Measurements from ENCODE around the gene HCRTR2.
"Not testable (repeated sequence)": the region's sequence is repeated elsewhere in the genome, so short reads cannot be mapped to it uniquely, and the experiment has no call there.

The HCRTR2 gene

DNA sequence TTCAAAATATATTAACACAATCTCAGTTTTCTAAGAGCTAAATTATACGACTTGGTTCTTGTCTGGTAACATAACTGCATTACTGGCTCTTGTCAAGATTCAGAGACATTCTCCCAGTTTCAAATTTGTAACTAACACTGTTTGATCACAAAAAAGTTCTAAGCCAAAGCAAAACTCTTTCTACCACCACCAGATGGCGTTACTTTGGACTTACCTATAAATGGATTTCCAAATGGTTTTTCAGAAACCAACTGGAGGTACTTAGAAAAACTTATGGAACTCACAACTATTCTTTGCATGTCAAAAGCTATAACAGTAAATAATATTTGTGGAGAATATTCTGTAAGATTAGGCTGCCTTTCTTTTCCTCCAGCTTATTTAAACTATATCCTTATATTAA lies 118.8 kb downstream of the HCRTR2 start:
- peak; percentile 10 for DNase-seq (ENCODE audit: extremely low spot score)
- CTCF ChIA-PET = interaction anchor here (0.6 to 1.0 kb wide), 2 partner anchors 15 to 655 kb away, joined by 3 read pairs; no protein-coding TSS in a partner anchor

DNA sequence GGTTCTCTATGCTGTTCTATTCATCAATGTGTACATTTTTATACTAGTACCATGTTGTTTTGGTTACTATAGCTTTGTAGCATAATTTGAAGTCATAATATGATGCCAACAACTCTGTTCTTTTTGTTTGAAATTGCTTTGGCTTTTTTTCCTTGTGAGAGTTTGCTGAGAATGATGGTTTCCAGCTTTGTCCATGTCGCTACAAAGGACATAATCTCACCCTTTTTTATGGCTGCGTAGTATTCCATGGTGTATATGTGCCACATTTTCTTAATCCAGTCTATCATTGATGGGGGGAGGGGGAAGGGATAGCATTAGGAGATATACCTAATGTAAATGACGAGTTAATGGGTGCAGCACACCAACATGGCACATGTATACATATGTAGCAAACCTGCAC lies 122.9 kb downstream of the HCRTR2 start:
- DNase-seq (ENCODE audit: extremely low spot score); CTCF ChIA-PET; POLR2A ChIA-PET: not testable (repeated sequence)

More for the DNA sequence above, 118.8 kb downstream of the HCRTR2 start:
- no peak for TF ChIP-seq FOXA1 (IDR thresholded peaks at IDR 0.05)
- no peak for TF ChIP-seq LEF1 (IDR thresholded peaks at IDR 0.05; ENCODE audit: borderline replicate concordance)
- TF ChIP-seq, protein P1, sequence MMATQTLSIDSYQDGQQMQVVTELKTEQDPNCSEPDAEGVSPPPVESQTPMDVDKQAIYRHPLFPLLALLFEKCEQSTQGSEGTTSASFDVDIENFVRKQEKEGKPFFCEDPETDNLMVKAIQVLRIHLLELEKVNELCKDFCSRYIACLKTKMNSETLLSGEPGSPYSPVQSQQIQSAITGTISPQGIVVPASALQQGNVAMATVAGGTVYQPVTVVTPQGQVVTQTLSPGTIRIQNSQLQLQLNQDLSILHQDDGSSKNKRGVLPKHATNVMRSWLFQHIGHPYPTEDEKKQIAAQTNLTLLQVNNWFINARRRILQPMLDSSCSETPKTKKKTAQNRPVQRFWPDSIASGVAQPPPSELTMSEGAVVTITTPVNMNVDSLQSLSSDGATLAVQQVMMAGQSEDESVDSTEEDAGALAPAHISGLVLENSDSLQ (IDR thresholded peaks at IDR 0.05) = no peak
- TF ChIP-seq FOXM1 (IDR thresholded peaks at IDR 0.05; ENCODE audit: borderline replicate concordance) = no peak
- no peak for TF ChIP-seq ZNF384 (IDR thresholded peaks at IDR 0.05)
- TF ChIP-seq SUZ12 (IDR thresholded peaks at IDR 0.05) = no peak
- no peak for TF ChIP-seq NFRKB (IDR thresholded peaks at IDR 0.05)
- no peak for TF ChIP-seq ELF4 (IDR thresholded peaks at IDR 0.05)
- no peak for TF ChIP-seq L3MBTL2 (conservative IDR thresholded peaks at IDR 0.05)
- TF ChIP-seq SP1 (IDR thresholded peaks at IDR 0.05) = no peak
- no peak for TF ChIP-seq CTBP1 (IDR thresholded peaks at IDR 0.05; ENCODE audit: borderline replicate concordance)
- TF ChIP-seq TARDBP (IDR thresholded peaks at IDR 0.05) = no peak
- no peak for TF ChIP-seq HDGF (IDR thresholded peaks at IDR 0.05; ENCODE audit: borderline replicate concordance)
- TF ChIP-seq BHLHE40 (IDR thresholded peaks at IDR 0.05; ENCODE audit: borderline replicate concordance) = no peak
- TF ChIP-seq ARNT (IDR thresholded peaks at IDR 0.05) = no peak
- TF ChIP-seq FOXK2 (IDR thresholded peaks at IDR 0.05) = no peak
- POLR2A ChIA-PET = no interaction called here

DNA sequence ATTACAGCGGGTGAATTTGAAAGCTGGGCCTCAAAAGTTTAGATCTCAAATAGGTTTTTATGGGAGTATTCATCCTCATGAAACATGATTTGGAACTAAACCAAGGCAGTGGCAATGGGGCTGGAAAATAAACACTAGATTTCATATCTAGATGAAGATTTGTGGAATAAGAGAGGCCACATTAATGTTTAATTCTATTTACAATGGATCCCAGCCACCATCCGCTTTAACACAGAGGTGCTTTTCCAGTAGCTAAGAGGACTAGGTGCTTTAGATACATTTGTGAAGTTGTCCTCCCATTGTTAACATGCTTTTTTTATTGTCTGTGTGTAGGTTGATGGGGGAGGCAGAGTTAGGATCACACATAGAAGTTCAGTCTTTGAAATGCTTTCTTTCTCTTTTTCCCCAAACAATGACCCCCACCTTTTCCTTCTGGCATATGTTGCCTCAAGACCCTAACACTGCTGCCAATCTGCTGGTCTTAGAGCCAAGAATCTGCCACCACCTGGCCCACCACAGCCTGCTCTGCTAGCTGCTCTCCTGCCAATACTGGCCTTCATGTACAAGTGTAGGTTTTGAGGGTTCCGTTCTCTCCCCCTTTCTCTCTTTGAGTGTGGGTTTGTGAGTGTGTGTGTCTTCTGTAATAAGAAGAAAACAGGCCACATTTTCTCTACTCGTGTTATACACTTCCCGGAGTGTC lies 125.1 kb downstream of the HCRTR2 start:
- POLR2A ChIA-PET = no interaction called here
- TF ChIP-seq SUZ12 (IDR thresholded peaks at IDR 0.05) = no peak
- no peak for TF ChIP-seq HDGF (IDR thresholded peaks at IDR 0.05; ENCODE audit: borderline replicate concordance)
- TF ChIP-seq FOXA1 (IDR thresholded peaks at IDR 0.05) = no peak
- DNase-seq (ENCODE audit: extremely low spot score) = no peak
- CTCF ChIA-PET = no interaction called here

DNA sequence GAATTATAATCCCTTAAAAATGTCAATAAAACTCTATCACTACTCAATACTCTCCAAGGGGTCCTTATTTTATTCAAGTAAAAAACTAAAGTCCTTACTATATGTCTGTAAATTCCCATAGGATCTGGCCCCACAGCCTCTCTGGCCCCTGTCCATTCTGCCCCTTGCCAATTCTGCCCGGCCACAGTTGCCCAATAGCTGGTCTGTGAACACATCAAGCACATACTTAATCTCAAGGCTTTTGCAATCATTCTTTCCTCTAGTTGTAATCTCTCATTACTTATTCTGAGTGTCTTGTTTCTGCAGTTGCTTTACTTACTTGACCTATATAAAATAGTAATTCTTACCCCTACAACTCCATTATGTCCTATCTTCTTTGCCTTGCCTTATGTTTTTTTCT lies 130.4 kb downstream of the HCRTR2 start:
- ChIA-PET POLR2A (no interaction called here), CTCF (interaction anchor here (0.6 kb wide), 1 partner anchor 10 kb away, joined by 3 read pairs; no protein-coding TSS in a partner anchor)
- TF ChIP-seq SP1 (IDR thresholded peaks at IDR 0.05) (no peak), ARNT (IDR thresholded peaks at IDR 0.05) (no peak), SUZ12 (IDR thresholded peaks at IDR 0.05) (no peak), FOXK2 (IDR thresholded peaks at IDR 0.05) (no peak), FOXA1 (IDR thresholded peaks at IDR 0.05) (no peak), BHLHE40 (IDR thresholded peaks at IDR 0.05; ENCODE audit: borderline replicate concordance) (no peak), L3MBTL2 (conservative IDR thresholded peaks at IDR 0.05) (no peak), ZNF384 (IDR thresholded peaks at IDR 0.05) (no peak), LEF1 (IDR thresholded peaks at IDR 0.05; ENCODE audit: borderline replicate concordance) (no peak), ELF4 (IDR thresholded peaks at IDR 0.05) (no peak)
- TF ChIP-seq, protein P1 (IDR thresholded peaks at IDR 0.05) = no peak
- DNase-seq (ENCODE audit: extremely low spot score) = no peak

DNA sequence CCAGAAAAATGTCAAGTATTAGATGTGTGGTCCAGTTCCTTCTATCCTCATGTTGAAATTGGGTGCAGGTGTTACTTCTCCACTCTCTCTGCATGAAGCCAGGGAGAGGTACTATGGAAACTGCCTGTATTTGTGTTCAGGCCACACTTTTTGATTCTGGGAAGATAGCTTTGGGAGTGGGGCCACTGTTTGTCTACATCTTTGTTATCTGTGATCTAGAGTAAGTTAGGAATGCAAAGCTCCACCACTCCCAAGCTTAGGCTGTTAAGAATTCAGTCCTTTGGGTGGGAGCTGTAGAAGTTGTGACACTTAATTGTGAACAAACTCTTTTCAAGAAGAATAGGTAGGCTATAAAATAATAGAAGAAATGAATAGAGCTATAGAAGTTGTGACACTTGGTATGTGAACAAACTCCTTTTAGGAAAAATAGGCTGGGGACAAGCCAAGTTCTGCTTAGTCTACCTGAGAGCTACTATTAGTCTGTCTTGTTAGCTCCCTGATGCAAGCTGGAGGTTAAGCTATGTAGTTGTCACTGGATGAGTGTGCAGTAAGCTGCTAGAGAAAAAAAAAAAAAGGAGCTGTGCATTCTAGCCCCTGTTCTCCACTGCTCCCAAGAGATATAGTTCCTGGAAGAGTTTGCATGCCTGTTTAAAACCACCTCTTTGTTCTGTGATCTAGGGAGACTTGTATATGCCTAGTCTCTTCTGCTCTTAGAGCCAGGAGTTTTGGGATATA lies 145.8 kb downstream of the HCRTR2 start:
- CTCF ChIA-PET = interaction anchor here (0.8 kb wide), 1 partner anchor 44 kb away, joined by 3 read pairs; no protein-coding TSS in a partner anchor
- TF ChIP-seq FOXM1 (IDR thresholded peaks at IDR 0.05; ENCODE audit: borderline replicate concordance) = no peak
- TF ChIP-seq L3MBTL2 (conservative IDR thresholded peaks at IDR 0.05) = no peak
- TF ChIP-seq ZNF384 (IDR thresholded peaks at IDR 0.05) = no peak
- no peak for TF ChIP-seq HDGF (IDR thresholded peaks at IDR 0.05; ENCODE audit: borderline replicate concordance)
- TF ChIP-seq NFRKB (IDR thresholded peaks at IDR 0.05) = no peak
- no peak for TF ChIP-seq FOXA1 (IDR thresholded peaks at IDR 0.05)
- no peak for TF ChIP-seq CTBP1 (IDR thresholded peaks at IDR 0.05; ENCODE audit: borderline replicate concordance)
- TF ChIP-seq, protein P1 (IDR thresholded peaks at IDR 0.05) = no peak

DNA sequence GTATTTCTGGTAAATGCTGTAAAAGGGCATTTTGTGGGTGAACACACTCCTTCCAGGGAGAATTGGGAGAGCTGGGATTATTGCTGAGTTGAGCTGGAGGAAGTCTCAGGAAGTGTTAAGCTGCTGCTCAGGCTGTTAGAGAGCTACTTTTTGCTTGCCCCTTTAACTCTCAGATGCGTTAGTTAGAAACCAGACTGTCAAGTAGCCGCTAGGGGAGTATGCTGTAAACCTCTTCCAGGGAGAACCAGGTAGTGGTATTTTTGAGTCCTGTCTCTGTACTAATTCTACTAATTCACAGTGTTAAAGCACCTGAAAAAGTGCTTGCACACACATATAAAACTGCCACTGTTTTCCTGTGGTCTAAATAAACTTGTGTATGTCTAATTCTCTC lies 146.4 kb downstream of the HCRTR2 start:
- DNase-seq (ENCODE audit: extremely low spot score) = no peak
- ChIA-PET POLR2A (no interaction called here), CTCF (interaction anchor here (0.8 kb wide), 1 partner anchor 44 kb away, joined by 3 read pairs; no protein-coding TSS in a partner anchor)
- TF ChIP-seq FOXK2 (IDR thresholded peaks at IDR 0.05) = no peak
- TF ChIP-seq CTBP1 (IDR thresholded peaks at IDR 0.05; ENCODE audit: borderline replicate concordance) = no peak
- TF ChIP-seq LEF1 (IDR thresholded peaks at IDR 0.05; ENCODE audit: borderline replicate concordance) = no peak
- no peak for TF ChIP-seq HDGF (IDR thresholded peaks at IDR 0.05; ENCODE audit: borderline replicate concordance)
- no peak for TF ChIP-seq SUZ12 (IDR thresholded peaks at IDR 0.05)
- TF ChIP-seq ZNF384 (IDR thresholded peaks at IDR 0.05) = no peak
- no peak for TF ChIP-seq ELF4 (IDR thresholded peaks at IDR 0.05)
- TF ChIP-seq L3MBTL2 (conservative IDR thresholded peaks at IDR 0.05) = no peak
- no peak for TF ChIP-seq BHLHE40 (IDR thresholded peaks at IDR 0.05; ENCODE audit: borderline replicate concordance)
- no peak for TF ChIP-seq NFRKB (IDR thresholded peaks at IDR 0.05)
- TF ChIP-seq FOXA1 (IDR thresholded peaks at IDR 0.05) = no peak
- no peak for TF ChIP-seq TARDBP (IDR thresholded peaks at IDR 0.05)
- TF ChIP-seq ARNT (IDR thresholded peaks at IDR 0.05) = no peak
- TF ChIP-seq SP1 (IDR thresholded peaks at IDR 0.05) = no peak
- TF ChIP-seq FOXM1 (IDR thresholded peaks at IDR 0.05; ENCODE audit: borderline replicate concordance) = no peak
- TF ChIP-seq, protein P1 (IDR thresholded peaks at IDR 0.05) = no peak

More for the DNA sequence above, 145.8 kb downstream of the HCRTR2 start:
- POLR2A ChIA-PET = no interaction called here
- DNase-seq (ENCODE audit: extremely low spot score) = no peak

All from HEK293T (cell line).